ENCODE data around the gene FOXJ2.
"Not testable (repeated sequence)": the region's sequence is repeated elsewhere in the genome, so short reads cannot be mapped to it uniquely, and the experiment has no call there.

Gene FOXJ2

DNA sequence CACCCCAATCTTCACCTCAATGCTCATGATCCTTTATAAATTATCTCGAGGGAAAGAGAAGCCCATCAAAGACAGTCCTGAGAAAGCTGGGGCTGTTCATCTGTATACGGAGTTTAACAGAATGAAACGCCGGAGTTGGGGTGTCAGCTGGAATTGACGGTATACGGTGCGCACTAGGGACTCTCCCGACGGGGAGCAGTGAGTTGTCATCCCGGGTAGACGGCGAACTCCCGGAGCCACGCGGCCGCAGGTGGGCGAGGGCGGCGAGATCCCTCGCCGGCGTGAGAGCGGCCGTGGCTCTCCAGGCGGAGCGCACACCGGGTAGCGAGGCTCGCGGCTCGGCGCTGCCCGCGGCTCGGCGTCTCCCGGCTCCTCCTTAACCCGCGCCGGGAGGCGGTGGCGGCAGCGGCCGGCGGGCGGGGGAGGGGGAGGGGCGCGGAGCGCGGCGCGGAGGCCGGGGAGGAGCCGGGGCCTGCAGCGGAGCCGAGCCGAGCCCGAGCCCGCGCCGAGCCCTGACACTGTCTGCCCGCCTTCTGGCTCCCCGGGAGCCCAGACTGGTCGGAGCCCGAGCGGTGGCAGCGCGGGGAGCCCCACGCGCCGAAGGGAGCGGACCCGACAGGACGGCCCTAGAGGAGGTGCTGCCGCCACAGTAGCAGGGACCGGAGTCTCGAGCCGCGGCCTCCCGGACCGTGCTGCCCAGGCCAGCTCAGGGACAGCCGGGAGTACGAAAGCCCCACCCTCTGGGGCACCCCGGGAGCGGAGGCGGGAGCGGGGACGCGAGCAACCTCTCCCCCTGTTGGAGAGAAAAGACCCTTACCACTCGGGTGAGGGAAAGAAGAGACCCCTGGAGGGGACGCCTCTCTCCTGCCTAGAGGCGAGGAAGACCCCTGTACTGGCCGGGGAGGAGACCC is at the start of gene FOXJ2:
Gene FOXJ2, plus strand, starts transcription at position 475 of the 911 bp plus-strand sequence. CDS start 7,117 bp downstream, outside the sequence.
- peak within 1 kb of the TSS; percentile 93 for H3K4me3 ChIP-seq (ENCODE audit: low read depth, low read length)
- peak; percentile 65 for DNase-seq (ENCODE audit: low read depth, low spot score)
- TF ChIP-seq, protein P1, sequence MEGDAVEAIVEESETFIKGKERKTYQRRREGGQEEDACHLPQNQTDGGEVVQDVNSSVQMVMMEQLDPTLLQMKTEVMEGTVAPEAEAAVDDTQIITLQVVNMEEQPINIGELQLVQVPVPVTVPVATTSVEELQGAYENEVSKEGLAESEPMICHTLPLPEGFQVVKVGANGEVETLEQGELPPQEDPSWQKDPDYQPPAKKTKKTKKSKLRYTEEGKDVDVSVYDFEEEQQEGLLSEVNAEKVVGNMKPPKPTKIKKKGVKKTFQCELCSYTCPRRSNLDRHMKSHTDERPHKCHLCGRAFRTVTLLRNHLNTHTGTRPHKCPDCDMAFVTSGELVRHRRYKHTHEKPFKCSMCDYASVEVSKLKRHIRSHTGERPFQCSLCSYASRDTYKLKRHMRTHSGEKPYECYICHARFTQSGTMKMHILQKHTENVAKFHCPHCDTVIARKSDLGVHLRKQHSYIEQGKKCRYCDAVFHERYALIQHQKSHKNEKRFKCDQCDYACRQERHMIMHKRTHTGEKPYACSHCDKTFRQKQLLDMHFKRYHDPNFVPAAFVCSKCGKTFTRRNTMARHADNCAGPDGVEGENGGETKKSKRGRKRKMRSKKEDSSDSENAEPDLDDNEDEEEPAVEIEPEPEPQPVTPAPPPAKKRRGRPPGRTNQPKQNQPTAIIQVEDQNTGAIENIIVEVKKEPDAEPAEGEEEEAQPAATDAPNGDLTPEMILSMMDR (IDR thresholded peaks at IDR 0.05; ENCODE audit: low read depth, low read length) = peak; percentile 9
- in situ Hi-C loops (cut with HindIII; ENCODE audit: low sequenced_read_pairs) = no loop called here

- H3K4me3 ChIP-seq (ENCODE audit: low read depth, low read length); DNase-seq (ENCODE audit: low read depth, low spot score); in situ Hi-C loops (cut with HindIII; ENCODE audit: low sequenced_read_pairs): not testable (repeated sequence)
Observed at GRCh38 chr12:7983019-7983418, 49.5 kb upstream of the FOXJ2 start.

DNA sequence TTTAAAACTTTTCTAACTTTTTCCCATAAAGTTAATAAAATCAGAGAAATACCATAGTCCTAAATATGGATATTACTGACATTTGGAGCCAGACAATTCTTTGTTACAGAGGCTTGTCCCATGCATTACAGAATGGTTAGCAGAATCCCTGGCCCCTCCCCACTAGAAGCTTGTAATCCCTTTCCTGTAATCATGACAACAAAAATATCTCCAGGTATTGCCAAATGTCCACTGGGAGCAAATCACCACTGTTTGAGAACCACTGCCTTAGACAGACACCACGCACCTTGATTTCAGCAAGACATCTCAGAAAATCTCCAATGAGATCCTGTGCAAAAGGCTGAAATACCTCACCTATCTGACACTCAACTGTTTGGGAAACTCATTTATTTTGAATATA is 49.1 kb upstream of the FOXJ2 start:
- DNase-seq (ENCODE audit: low read depth, low spot score); H3K4me3 ChIP-seq (ENCODE audit: low read depth, low read length); in situ Hi-C loops (cut with HindIII; ENCODE audit: low sequenced_read_pairs): not testable (repeated sequence)

- no peak overlapping the region for H3K4me3 ChIP-seq (ENCODE audit: low read depth, low read length)
- DNase-seq (ENCODE audit: low read depth, low spot score) = no peak
- TF ChIP-seq, protein P1 (IDR thresholded peaks at IDR 0.05; ENCODE audit: low read depth, low read length) = no peak
- in situ Hi-C loops (cut with HindIII; ENCODE audit: low sequenced_read_pairs) = no loop called here
Observed at GRCh38 chr12:7984900-7985299, 47.6 kb upstream of the FOXJ2 start.

DNA sequence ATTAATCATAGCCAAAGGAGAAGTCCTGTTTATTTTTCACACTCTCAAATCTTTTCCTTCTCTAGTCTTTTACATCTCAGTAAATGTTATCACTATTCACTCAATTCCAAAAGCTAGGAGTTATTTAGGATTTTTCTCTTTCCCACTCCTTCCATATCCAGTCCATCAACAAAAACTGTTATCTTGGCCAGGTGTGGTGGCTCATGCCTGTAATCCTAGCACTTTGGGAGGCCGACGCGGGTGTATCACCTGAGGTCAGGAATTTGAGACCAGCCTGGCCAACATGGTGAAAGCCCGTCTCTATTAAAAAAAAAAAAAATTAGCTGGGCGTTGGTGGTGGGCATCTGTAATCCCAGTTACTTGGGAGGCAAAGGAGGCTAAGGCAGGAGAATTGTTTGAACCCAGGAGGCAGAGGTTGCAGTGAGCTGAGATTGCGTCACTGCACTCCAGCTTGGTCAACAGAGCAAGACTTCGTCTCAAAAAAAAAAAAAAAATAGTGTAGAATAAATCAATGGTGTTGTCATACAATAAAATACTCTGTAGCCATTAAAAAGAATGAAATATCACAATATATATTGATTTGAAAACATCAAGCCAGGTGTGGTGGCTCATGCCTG is 46.6 kb upstream of the FOXJ2 start:
- in situ Hi-C loops (cut with HindIII; ENCODE audit: low sequenced_read_pairs) = no loop called here
- DNase-seq (ENCODE audit: low read depth, low spot score) = no peak
- TF ChIP-seq, protein P1 (IDR thresholded peaks at IDR 0.05; ENCODE audit: low read depth, low read length) = no peak
- no peak overlapping the region for H3K4me3 ChIP-seq (ENCODE audit: low read depth, low read length)

GRCh38 chr12:7989827-7990491 is 42.6 kb upstream of the FOXJ2 start:
- no peak overlapping the region for H3K4me3 ChIP-seq (ENCODE audit: low read depth, low read length)
- in situ Hi-C loops (cut with HindIII; ENCODE audit: low sequenced_read_pairs) = no loop called here
- TF ChIP-seq, protein P1 (IDR thresholded peaks at IDR 0.05; ENCODE audit: low read depth, low read length) = no peak
- no peak for DNase-seq (ENCODE audit: low read depth, low spot score)

- in situ Hi-C loops (cut with HindIII; ENCODE audit: low sequenced_read_pairs) = no loop called here
- no peak overlapping the region for H3K4me3 ChIP-seq (ENCODE audit: low read depth, low read length)
- DNase-seq (ENCODE audit: low read depth, low spot score) = no peak
- TF ChIP-seq, protein P1 (IDR thresholded peaks at IDR 0.05; ENCODE audit: low read depth, low read length) = no peak
Observed at GRCh38 chr12:7991535-7991934, 41.0 kb upstream of the FOXJ2 start.

Data from astrocyte of the spinal cord (primary cell).